ENCODE data around the gene MCF2L2. TPM values are rescaled to one million over a fixed set of nuclear protein-coding genes. Genes with fewer than 3 reads are reported as not detected.

The MCF2L2 gene
- total and polyA plus RNA-seq, 9 of the 15 experiments (the other 6 are each of a cell fraction or from before 2014, with no cell fraction given) = 0.56 to 4.2 (median 3.0) TPM

GRCh38 chr3:183307749-183308148 is 120.7 kb downstream of the MCF2L2 start:
- WGBS (ENCODE audit: insufficient coverage, low coverage, missing lambda C conversion rate) = 94% methylated on average over 2 of the region's 2 CpGs
- Histone ChIP-seq H3K27me3 (ENCODE audit: control insufficient read depth in 2 of 2, insufficient read depth in 2 of 2, low read length in 2 of 2) (no peaks in the 10 kb centered on the region), H3K9me1 (ENCODE audit: control insufficient read depth, insufficient read depth, low read length) (no peaks in the 10 kb centered on the region), H3K36me3 (ENCODE audit: control insufficient read depth, insufficient read depth, low read length) (no peaks in the 10 kb centered on the region), H3K9me3 (replicated peaks; ENCODE audit: control insufficient read depth, insufficient read depth, low read depth, low read length) (no peaks in the 10 kb centered on the region), H3K27ac (ENCODE audit: extremely low read depth, low read depth, low read length) (no peak overlapping the region; the same call in 2 of the 3 replicates), H3K79me2 (ENCODE audit: control insufficient read depth, insufficient read depth, low read length) (no peaks in the 10 kb centered on the region), H3K9ac (ENCODE audit: insufficient read depth in 1 of 2, low read depth in 2 of 2, low read length in 2 of 2) (no peak overlapping the region), H2AFZ (ENCODE audit: low read depth, low read length) (no peak overlapping the region), H4K20me1 (replicated peaks; ENCODE audit: control insufficient read depth, insufficient read depth, low read length) (no peaks in the 10 kb centered on the region), H3K4me3 (no peak overlapping the region), H3K4me2 (ENCODE audit: insufficient read depth, low read length) (no peak overlapping the region), H3K4me1 (replicated peaks in 1 of 2; ENCODE audit: control insufficient read depth in 2 of 2, insufficient read depth in 2 of 2, low read length in 2 of 2) (peaks cover 5 to 15% of the 10 kb centered on the region in 2 experiments; a peak in 4 of 5 replicates)
- ChIA-PET CTCF (ENCODE audit: low intra/inter-chr PET ratio) (no interaction called here), POLR2A (interaction anchor here (0.9 to 1.1 kb wide), 4 partner anchors 8 to 16 kb away, joined by 4 read pairs; no protein-coding TSS in a partner anchor)
- DNase-seq (ENCODE audit: extremely low read depth in 1 of 4, low spot score in 3 of 4) (no peak), ATAC-seq (no peak), FAIRE-seq (no peak)
- BruUV-seq (replicated peaks) = no TSS peak
- in situ Hi-C loops (cut with MboI) (no loop called here), intact Hi-C loops (cut with micrococcal nuclease) (loop anchor here (2.0 kb wide), 2 partner anchors 23 to 45 kb away; no protein-coding TSS in a partner anchor)
- no peak for TF ChIP-seq ZNF282 (CRISPR knock-in tag; IDR thresholded peaks at IDR 0.05)
- TF ChIP-seq FOXM1 (IDR thresholded peaks at IDR 0.05; ENCODE audit: low read depth) = no peak
- TF ChIP-seq FOXM1 (CRISPR knock-in tag; IDR thresholded peaks at IDR 0.05; ENCODE audit: low read depth) = no peak
- TF ChIP-seq MIER1 (IDR thresholded peaks at IDR 0.05; ENCODE audit: low read depth) = no peak
- no peak for TF ChIP-seq KHSRP (IDR thresholded peaks at IDR 0.05)
